ENCODE data around the gene GPR153. TPM values are rescaled to one million over a fixed set of nuclear protein-coding genes. Genes with fewer than 3 reads are reported as not detected.

The GPR153 gene
- total RNA-seq, 4 donors from 2014 or later = 5.6 to 22.1 (median 10.3) TPM

GRCh38 chr1:6270401-6270800 lies 9.5 kb upstream of the GPR153 start:
- no peak for DNase-seq
- Histone ChIP-seq H3K27me3 (no peaks in the 10 kb centered on the region), H3K4me3 (no peak overlapping the region), H3K27ac (no peak overlapping the region), H3K9me3 (no peaks in the 10 kb centered on the region), H3K4me1 (peaks cover 0 to 3% of the 10 kb centered on the region in 2 donors), H3K36me3 (no peaks in the 10 kb centered on the region)
- TF ChIP-seq POLR2A (IDR thresholded peaks at IDR 0.05) (no peak), CTCF (IDR thresholded peaks at IDR 0.05) (no peak)
- intact Hi-C loops (cut with DNase I; ENCODE audit: low total_unique reads) = no loop called here

- no peak for DNase-seq
- intact Hi-C loops (cut with DNase I; ENCODE audit: low total_unique reads) = no loop called here
- Histone ChIP-seq H3K4me3 (no peak overlapping the region), H3K36me3 (no peaks in the 10 kb centered on the region), H3K4me1 (peaks cover 0 to 3% of the 10 kb centered on the region in 2 donors), H3K27me3 (no peaks in the 10 kb centered on the region), H3K9me3 (no peaks in the 10 kb centered on the region), H3K27ac (no peak overlapping the region)
- TF ChIP-seq CTCF (IDR thresholded peaks at IDR 0.05) = no peak
- no peak for TF ChIP-seq POLR2A (IDR thresholded peaks at IDR 0.05)
Observed at GRCh38 chr1:6269720-6270400, 9.0 kb upstream of the GPR153 start.

- intact Hi-C loops (cut with DNase I; ENCODE audit: low total_unique reads) = no loop called here
- no peak for DNase-seq
- TF ChIP-seq POLR2A (IDR thresholded peaks at IDR 0.05) (no peak), CTCF (IDR thresholded peaks at IDR 0.05) (no peak)
- Histone ChIP-seq H3K9me3 (no peaks in the 10 kb centered on the region), H3K27me3 (no peaks in the 10 kb centered on the region), H3K4me3 (no peak overlapping the region), H3K27ac (no peak overlapping the region), H3K4me1 (peaks cover 0 to 3% of the 10 kb centered on the region in 2 donors), H3K36me3 (no peaks in the 10 kb centered on the region)
Observed at GRCh38 chr1:6269296-6269695, 8.4 kb upstream of the GPR153 start.

GRCh38 chr1:6268415-6268814 lies 7.5 kb upstream of the GPR153 start:
- intact Hi-C loops (cut with DNase I; ENCODE audit: low total_unique reads) = no loop called here
- Histone ChIP-seq H3K36me3 (no peaks in the 10 kb centered on the region), H3K27ac (no peak overlapping the region), H3K4me3 (no peak overlapping the region), H3K4me1 (peaks cover 0 to 4% of the 10 kb centered on the region in 2 donors), H3K27me3 (no peaks in the 10 kb centered on the region), H3K9me3 (no peaks in the 10 kb centered on the region)
- TF ChIP-seq POLR2A (IDR thresholded peaks at IDR 0.05) = no peak
- no peak for TF ChIP-seq CTCF (IDR thresholded peaks at IDR 0.05)
- no peak for DNase-seq

GRCh38 chr1:6267686-6268322 lies 6.9 kb upstream of the GPR153 start:
- H3K9me3 ChIP-seq = no peaks in the 10 kb centered on the region
- TF ChIP-seq CTCF (IDR thresholded peaks at IDR 0.05) (no peak), POLR2A (IDR thresholded peaks at IDR 0.05) (no peak)
- no peaks in the 10 kb centered on the region for H3K36me3 ChIP-seq
- DNase-seq = no peak
- no peak overlapping the region for H3K27ac ChIP-seq
- H3K4me1 ChIP-seq = peaks cover 0 to 9% of the 10 kb centered on the region in 2 donors
- H3K4me3 ChIP-seq = no peak overlapping the region
- intact Hi-C loops (cut with DNase I; ENCODE audit: low total_unique reads) = no loop called here
- H3K27me3 ChIP-seq = no peaks in the 10 kb centered on the region
